HepG2 (cell line): ENCODE results near the gene SUCLG1. TPM values are rescaled to one million over a fixed set of nuclear protein-coding genes. Genes with fewer than 3 reads are reported as not detected.

ENCODE experiments used
- ATAC-seq: fragments of 200-7000 bp; cut with Tn5 transposase; 3 replicates; pipeline ENCODE4 v1.9.1; 2020; ENCODE audit warnings: mild to moderate bottlenecking, moderate library complexity
- BruUV-seq: library from RNA; stranded (reverse); fragments of 400-500 nt; replicated peaks from 2 replicates; lab custom pipeline; 2021; lab: Mats Ljungman, UMichigan
- CTCF ChIA-PET: fragments of 300-600 bp; formaldehyde crosslinking; extraction: SDS; loops from one replicate; lab custom pipeline; 2021; ENCODE audit warnings: low total read pairs, inconsistent platforms, low intra/inter-chr PET ratio; lab: Yijun Ruan, JAX
- POLR2A ChIA-PET: fragments of 350-600 bp; sonication (Branson Sonifier 250); formaldehyde crosslinking; loops from one replicate; lab custom pipeline; 2020; ENCODE audit warnings: antibody characterized with exemption, inconsistent platforms; lab: Yijun Ruan, JAX
- DNase-seq: peaks from one replicate; pipeline ENCODE4 v3.0.0-alpha.2; 2015; ENCODE audit warnings: low spot score
- FAIRE-seq: peaks from 3 replicates; lab custom pipeline; 2011; peaks lifted over from hg19 to GRCh38; lab: Jason Lieb, UNC
- H2AFZ ChIP-seq: one replicate; pipeline ENCODE4 v1.6.1; 2011; ENCODE audit warnings: low read length, inconsistent platforms
- H3K27ac ChIP-seq: fragments of 300-600 bp; 3 replicates; pipeline ENCODE4 v1.8.0; 2011; ENCODE audit warnings: mixed run types, mild to moderate bottlenecking, mixed read lengths, low read length, inconsistent platforms; ENCODE audit not compliant: insufficient read depth; ENCODE audit errors: extremely low read length
- H3K27me3 ChIP-seq, 2 experiments: fragments of 200-600 bp in 1 of 2; 2 replicates in 1 of 2; 3 replicates in 1 of 2; pipeline versions ENCODE4 v1.6.0 to v1.8.0; 2011; ENCODE audit warnings: low read length in 2 of 2, mild to moderate bottlenecking in 2 of 2, moderate library complexity in 2 of 2, inconsistent platforms in 1 of 2; ENCODE audit not compliant: insufficient read depth in 2 of 2, control insufficient read depth in 1 of 2
- H3K36me3 ChIP-seq, 2 experiments: fragments of 200-600 bp in 1 of 2; replicated peaks in 1 of 2; 2 replicates in 1 of 2; 3 replicates in 1 of 2; pipeline versions ENCODE4 v1.5.1 to v1.8.0; 2011; ENCODE audit warnings: low read length in 2 of 2, inconsistent platforms in 1 of 2; ENCODE audit not compliant: insufficient read depth in 2 of 2, control insufficient read depth in 1 of 2
- H3K4me1 ChIP-seq: 2 replicates; pipeline ENCODE4 v1.5.1; 2012; ENCODE audit warnings: low read length, inconsistent platforms; ENCODE audit not compliant: insufficient read depth
- H3K4me2 ChIP-seq: 2 replicates; pipeline ENCODE4 v1.6.0; 2011; ENCODE audit warnings: low read depth, low read length, inconsistent platforms
- H3K4me3 ChIP-seq, 3 experiments: fragments of 200-600 bp in 1 of 3; sonication (generic), shearing (Covaris generic) in 1 of 3; replicated peaks in 1 of 3; 2 replicates each; pipeline ENCODE4 v1.5.1; 2011 to 2016; ENCODE audit warnings: low read length in 3 of 3, inconsistent platforms in 2 of 3, low read depth in 2 of 3, mild to moderate bottlenecking in 2 of 3, control low read depth in 1 of 3, mixed read lengths in 1 of 3; ENCODE audit not compliant: insufficient read depth in 1 of 3
- H3K79me2 ChIP-seq: one replicate; pipeline ENCODE4 v1.6.1; 2011; ENCODE audit warnings: low read length, inconsistent platforms; ENCODE audit not compliant: insufficient read depth
- H3K9ac ChIP-seq: 2 replicates; pipeline ENCODE4 v1.6.0; 2011; ENCODE audit warnings: mild to moderate bottlenecking, low read depth, low read length, inconsistent platforms; ENCODE audit not compliant: insufficient read depth
- H3K9me3 ChIP-seq: 2 replicates; pipeline ENCODE4 v1.5.1; 2012; ENCODE audit warnings: mild to moderate bottlenecking, low read length
- H4K20me1 ChIP-seq: 2 replicates; pipeline ENCODE4 v1.6.0; 2011; ENCODE audit warnings: inconsistent platforms, mild to moderate bottlenecking, low read length, moderate library complexity; ENCODE audit not compliant: insufficient read depth
- ARID5B ChIP-seq: IDR thresholded peaks from 2 replicates; pipeline ENCODE4 v1.4.0; 2020; ENCODE audit warnings: mild to moderate bottlenecking, missing genetic modification reagents
- BRCA1 ChIP-seq: sonication (generic); formaldehyde crosslinking; IDR thresholded peaks from 2 replicates; pipeline ENCODE4 v1.4.0; 2020; ENCODE audit warnings: missing genetic modification reagents
- FOXJ3 ChIP-seq: sonication (generic); formaldehyde crosslinking; IDR thresholded peaks from 2 replicates; pipeline ENCODE4 v1.4.0; 2020; ENCODE audit warnings: missing genetic modification reagents, mild to moderate bottlenecking, borderline replicate concordance
- MLX ChIP-seq: IDR thresholded peaks from 2 replicates; pipeline ENCODE4 v1.6.1; 2016
- NFKB2 ChIP-seq: sonication (generic); formaldehyde crosslinking; IDR thresholded peaks from 2 replicates; pipeline ENCODE4 v1.4.0; 2020; ENCODE audit warnings: missing genetic modification reagents, borderline replicate concordance
- REL ChIP-seq: sonication (generic); formaldehyde crosslinking; conservative IDR thresholded peaks from 2 replicates; pipeline ENCODE4 v1.8.0; 2022; ENCODE audit warnings: mild to moderate bottlenecking, missing genetic modification reagents, moderate library complexity
- SATB2 ChIP-seq: sonication (generic); formaldehyde crosslinking; IDR thresholded peaks from 2 replicates; pipeline ENCODE4 v1.5.0; 2020; ENCODE audit warnings: missing genetic modification reagents
- SMC3 ChIP-seq: IDR thresholded peaks from 2 replicates; pipeline ENCODE4 v1.6.1; 2011; ENCODE audit warnings: low read length, improper control_type of control experiment
- STAG1 ChIP-seq: sonication (generic); formaldehyde crosslinking; IDR thresholded peaks from 2 replicates; pipeline ENCODE4 v1.4.0; 2020; ENCODE audit warnings: missing genetic modification reagents
- TBL1XR1 ChIP-seq: fragments of 150-350 bp; IDR thresholded peaks from 2 replicates; pipeline ENCODE4 v1.6.1; 2014; ENCODE audit warnings: borderline replicate concordance, low read length; ENCODE audit not compliant: partially characterized antibody
- THRA ChIP-seq: sonication (generic); formaldehyde crosslinking; IDR thresholded peaks from 2 replicates; pipeline ENCODE4 v1.4.0; 2020; ENCODE audit warnings: missing genetic modification reagents, borderline replicate concordance
- YEATS2 ChIP-seq: sonication (generic); formaldehyde crosslinking; IDR thresholded peaks from 2 replicates; pipeline ENCODE4 v1.4.0; 2020; ENCODE audit warnings: missing genetic modification reagents, borderline replicate concordance
- ZBTB21 ChIP-seq: sonication (generic); formaldehyde crosslinking; IDR thresholded peaks from 2 replicates; pipeline ENCODE4 v1.4.0; 2020; ENCODE audit warnings: missing genetic modification reagents
- ZNF816 ChIP-seq: sonication (generic); formaldehyde crosslinking; IDR thresholded peaks from 2 replicates; pipeline ENCODE4 v1.8.0; 2022; ENCODE audit warnings: missing genetic modification reagents, mild to moderate bottlenecking, borderline replicate concordance
- WGBS: methylation state at CpG from one replicate; pipeline ENCODE4 v1.1.6; 2017; ENCODE audit warnings: low lambda C conversion rate; 5-methylcytosine and 5-hydroxymethylcytosine counted together
- in situ Hi-C: cut with HindIII; loops from 2 replicates; pipeline ENCODE4 v1.10.0; 2017; ENCODE audit warnings: low pct_unique_long_range_greater_than_20kb; ENCODE audit not compliant: extremely low pct_ligation_motif_present
- intact Hi-C: fragments of 100-400 bp; cut with micrococcal nuclease; formaldehyde crosslinking; loops from one replicate; pipeline ENCODE4 v1.10.0; 2022; ENCODE audit not compliant: unreplicated experiment
- polyA plus RNA-seq, 8 experiments: library from polyadenylated mRNA; depleted of rRNA in 3 of 8; stranded (reverse) in 7 of 8; unstranded in 1 of 8; fragments of >200 nt; fragmentation: Illumina TruSeq in 4 of 8; extraction: Trizol in 4 of 8; gene quantifications; 2 replicates each; pipeline versions ENCODE4 v1.2.1 to v1.2.3, GENCODE V29; 2011 to 2016; ENCODE audit warnings: low read depth in 4 of 8, missing spikeins in 1 of 8, mixed read lengths in 1 of 8; ENCODE audit not compliant: insufficient read depth in 1 of 8
- total RNA-seq, 5 experiments: library from RNA; depleted of rRNA; stranded (reverse); fragments of >200 nt; fragmentation: Illumina TruSeq; extraction: Trizol; gene quantifications; 2 replicates each; pipeline ENCODE4 v1.2.3, GENCODE V29; 2016; ENCODE audit warnings: low read depth in 1 of 5
- TF ChIP-seq, protein P1 (sequence below): sonication (generic); formaldehyde crosslinking; IDR thresholded peaks from 2 replicates; pipeline ENCODE4 v1.5.1; 2020; ENCODE audit warnings: missing genetic modification reagents, mild to moderate bottlenecking, borderline replicate concordance
- TF ChIP-seq, protein P2 (sequence below): IDR thresholded peaks from 2 replicates; pipeline ENCODE4 v1.6.1; 2016; ENCODE audit warnings: mild to moderate bottlenecking, missing biosample characterization, missing genetic modification reagents

The SUCLG1 gene
- total and polyA plus RNA-seq, 2 of the 13 experiments (the other 11 are each of a cell fraction or from before 2014, with no cell fraction given): 58.7 to 121 TPM

DNA sequence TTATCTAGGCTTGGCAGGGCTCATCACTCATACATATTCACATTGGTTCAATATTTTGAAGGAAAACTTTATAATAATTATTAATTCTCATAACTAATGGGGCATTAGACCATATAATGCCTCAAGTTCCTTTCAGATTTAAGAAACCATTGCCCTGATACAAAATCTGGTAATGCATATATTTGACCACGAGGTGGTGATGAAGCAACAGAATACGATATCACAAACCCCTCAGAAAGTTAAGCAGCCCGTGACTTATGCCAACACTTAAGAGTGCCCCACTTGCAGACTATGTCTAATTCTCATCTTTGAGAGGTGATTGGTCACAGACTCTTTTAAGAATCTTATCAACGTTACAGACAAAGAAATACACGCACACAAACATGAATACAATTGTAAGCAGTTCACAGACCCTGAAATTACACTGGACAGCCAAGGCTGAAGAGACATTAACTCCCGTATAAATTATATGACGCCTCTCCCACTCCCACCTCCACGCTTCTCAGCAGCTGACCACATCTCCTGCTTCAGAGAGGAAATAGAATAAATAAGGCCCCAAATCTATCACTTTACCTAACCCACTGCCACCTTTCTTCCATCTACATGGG is 36.6 kb upstream of the SUCLG1 start:
- Histone ChIP-seq H3K9me3 (no peaks in the 10 kb centered on the region), H3K4me1 (peaks cover 5% of the 10 kb centered on the region; the same call in 1 of the 2 replicates), H3K36me3 (no peaks in the 10 kb centered on the region), H3K27ac (no peak overlapping the region), H3K9ac (no peak overlapping the region), H4K20me1 (no peaks in the 10 kb centered on the region), H2AFZ (no peak overlapping the region), H3K27me3 (no peaks in the 10 kb centered on the region), H3K4me3 (no peak overlapping the region), H3K79me2 (no peaks in the 10 kb centered on the region), H3K4me2 (no peak overlapping the region)
- WGBS: 20% methylated on average over 8 of the region's 8 CpGs
- in situ Hi-C loops: loop anchor here (5.0 kb wide), 1 partner anchor 137 kb away; no protein-coding TSS in a partner anchor
- intact Hi-C loops: loop anchor here (1.0 to 5.0 kb wide), 4 partner anchors 136 to 432 kb away; no protein-coding TSS in a partner anchor
- CTCF ChIA-PET: interaction anchor here (0.9 to 4.3 kb wide), 6 partner anchors 135 to 805 kb away, joined by 3 to 69 read pairs (median 12); partner anchors contain the start of gene TRABD2A
- peak; percentile 90 for ATAC-seq
- POLR2A ChIA-PET: no interaction called here
- DNase-seq: peak; percentile 64
- peak; percentile 60 for FAIRE-seq
- BruUV-seq: no TSS peak
- TF ChIP-seq SMC3 (peak; percentile 90), SATB2 (CRISPR knock-in tag) (no peak), ARID5B (CRISPR knock-in tag) (0 out of 2 replicates have a peak, but pooled peaks have one; percentile 22), FOXJ3 (CRISPR knock-in tag) (no peak), REL (CRISPR knock-in tag) (no peak), NFKB2 (no peak), THRA (CRISPR knock-in tag) (0 out of 2 replicates have a peak, but pooled peaks have one; percentile 32), ZNF816 (CRISPR knock-in tag) (no peak), ZBTB21 (CRISPR knock-in tag) (no peak), TBL1XR1 (no peak), YEATS2 (no peak), BRCA1 (CRISPR knock-in tag) (no peak), MLX (no peak), STAG1 (CRISPR knock-in tag) (peak; percentile 91)
- TF ChIP-seq, protein P1, sequence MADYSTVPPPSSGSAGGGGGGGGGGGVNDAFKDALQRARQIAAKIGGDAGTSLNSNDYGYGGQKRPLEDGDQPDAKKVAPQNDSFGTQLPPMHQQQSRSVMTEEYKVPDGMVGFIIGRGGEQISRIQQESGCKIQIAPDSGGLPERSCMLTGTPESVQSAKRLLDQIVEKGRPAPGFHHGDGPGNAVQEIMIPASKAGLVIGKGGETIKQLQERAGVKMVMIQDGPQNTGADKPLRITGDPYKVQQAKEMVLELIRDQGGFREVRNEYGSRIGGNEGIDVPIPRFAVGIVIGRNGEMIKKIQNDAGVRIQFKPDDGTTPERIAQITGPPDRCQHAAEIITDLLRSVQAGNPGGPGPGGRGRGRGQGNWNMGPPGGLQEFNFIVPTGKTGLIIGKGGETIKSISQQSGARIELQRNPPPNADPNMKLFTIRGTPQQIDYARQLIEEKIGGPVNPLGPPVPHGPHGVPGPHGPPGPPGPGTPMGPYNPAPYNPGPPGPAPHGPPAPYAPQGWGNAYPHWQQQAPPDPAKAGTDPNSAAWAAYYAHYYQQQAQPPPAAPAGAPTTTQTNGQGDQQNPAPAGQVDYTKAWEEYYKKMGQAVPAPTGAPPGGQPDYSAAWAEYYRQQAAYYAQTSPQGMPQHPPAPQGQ (CRISPR knock-in tag): no peak
- TF ChIP-seq, protein P2, sequence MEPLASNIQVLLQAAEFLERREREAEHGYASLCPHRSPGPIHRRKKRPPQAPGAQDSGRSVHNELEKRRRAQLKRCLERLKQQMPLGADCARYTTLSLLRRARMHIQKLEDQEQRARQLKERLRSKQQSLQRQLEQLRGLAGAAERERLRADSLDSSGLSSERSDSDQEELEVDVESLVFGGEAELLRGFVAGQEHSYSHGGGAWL: no peak
